ENCODE measurements around the gene DDRGK1. TPM values are rescaled to one million over a fixed set of nuclear protein-coding genes. Genes with fewer than 3 reads are reported as not detected.

Gene DDRGK1
- total and polyA plus RNA-seq, 2 donors from 2014 or later: 81.8 to 92.5 TPM

GRCh38 chr20:3209946-3210317 is 5.5 kb upstream of the DDRGK1 start:
- TF ChIP-seq CTCF (IDR thresholded peaks at IDR 0.05; ENCODE audit: borderline replicate concordance, extremely low read depth, insufficient read depth): no peak
- DNase-seq: no peak
- FAIRE-seq: no peak
- intact Hi-C loops (cut with DNase I): no loop called here
- Histone ChIP-seq H3K27ac (ENCODE audit: low read depth in 2 of 2, low read length in 2 of 2) (no peak overlapping the region), H3K36me3 (ENCODE audit: control insufficient read depth in 2 of 3, insufficient read depth in 3 of 3, low read length in 3 of 3) (peaks cover 0 to 5% (median 0%) of the 10 kb centered on the region in 3 donors), H3K27me3 (ENCODE audit: control insufficient read depth, insufficient read depth, low read length) (no peaks in the 10 kb centered on the region), H3K9ac (ENCODE audit: low read length in 3 of 3) (peak overlapping the region; percentile 70 to 89 (median 88)), H3K4me1 (ENCODE audit: control insufficient read depth in 2 of 3, insufficient read depth in 2 of 3, low read depth in 1 of 3, low read length in 3 of 3) (peaks cover 0 to 10% (median 6%) of the 10 kb centered on the region in 3 donors), H3K9me3 (ENCODE audit: control insufficient read depth in 2 of 3, insufficient read depth in 1 of 3, low read length in 3 of 3) (no peaks in the 10 kb centered on the region), H3K4me3 (ENCODE audit: low read length in 3 of 3) (peak overlapping the region; percentile 87 to 98 (median 93))

- Histone ChIP-seq H3K9ac (ENCODE audit: low read length in 3 of 3) (peak within 1 kb of the TSS; percentile 70 to 89 (median 88)), H3K9me3 (ENCODE audit: control insufficient read depth in 2 of 3, insufficient read depth in 1 of 3, low read length in 3 of 3) (no peaks in the 10 kb centered on the region), H3K36me3 (ENCODE audit: control insufficient read depth in 2 of 3, insufficient read depth in 3 of 3, low read length in 3 of 3) (peaks cover 0 to 5% (median 0%) of the 10 kb centered on the region in 3 donors), H3K27ac (ENCODE audit: low read depth in 2 of 2, low read length in 2 of 2) (peak within 1 kb of the TSS; percentile 38 to 81), H3K4me1 (ENCODE audit: control insufficient read depth in 2 of 3, insufficient read depth in 2 of 3, low read depth in 1 of 3, low read length in 3 of 3) (peaks cover 0 to 10% (median 6%) of the 10 kb centered on the region in 3 donors), H3K4me3 (ENCODE audit: low read length in 3 of 3) (peak within 1 kb of the TSS; percentile 87 to 98 (median 93)), H3K27me3 (ENCODE audit: control insufficient read depth, insufficient read depth, low read length) (no peaks in the 10 kb centered on the region)
- DNase-seq: peak; percentile 63 to 84 (median 68)
- no peak for TF ChIP-seq CTCF (IDR thresholded peaks at IDR 0.05; ENCODE audit: borderline replicate concordance, extremely low read depth, insufficient read depth)
- intact Hi-C loops (cut with DNase I): no loop called here
- no peak for FAIRE-seq
Observed at GRCh38 chr20:3209257-3209945, 4.9 kb upstream of the DDRGK1 start, which contains the start of gene ITPA. ITPA (plus strand) TSS chr20:3209498; CDS start chr20:3209552, 54 bp downstream.

GRCh38 chr20:3208786-3209256 is 4.3 kb upstream of the DDRGK1 start:
- Histone ChIP-seq H3K4me3 (ENCODE audit: low read length in 3 of 3) (peak overlapping the region; percentile 87 to 98 (median 93)), H3K27me3 (ENCODE audit: control insufficient read depth, insufficient read depth, low read length) (no peaks in the 10 kb centered on the region), H3K4me1 (ENCODE audit: control insufficient read depth in 2 of 3, insufficient read depth in 2 of 3, low read depth in 1 of 3, low read length in 3 of 3) (peaks cover 0 to 10% (median 7%) of the 10 kb centered on the region in 3 donors), H3K9me3 (ENCODE audit: control insufficient read depth in 2 of 3, insufficient read depth in 1 of 3, low read length in 3 of 3) (no peaks in the 10 kb centered on the region), H3K9ac (ENCODE audit: low read length in 3 of 3) (peak overlapping the region; percentile 35 to 88 (median 70)), H3K27ac (ENCODE audit: low read depth in 2 of 2, low read length in 2 of 2) (peak overlapping the region; percentile 38 to 81), H3K36me3 (ENCODE audit: control insufficient read depth in 2 of 3, insufficient read depth in 3 of 3, low read length in 3 of 3) (peaks cover 0 to 1% (median 0%) of the 10 kb centered on the region in 3 donors)
- intact Hi-C loops (cut with DNase I): no loop called here
- DNase-seq (peak in 1 of 5 donors; percentile 13), FAIRE-seq (no peak)
- TF ChIP-seq CTCF (IDR thresholded peaks at IDR 0.05; ENCODE audit: borderline replicate concordance, extremely low read depth, insufficient read depth): no peak

Measured in kidney (tissue), 14 donors.